Left renal pelvis (tissue), 4 donors: Measurements from ENCODE around the gene PIM3. TPM values are rescaled to one million over a fixed set of nuclear protein-coding genes. Genes with fewer than 3 reads are reported as not detected.

Source experiments
- DNase-seq, 4 donors: peaks; one replicate each; pipeline ENCODE4 v3.0.0-alpha.2; 2013; ENCODE audit warnings: low read depth in 4 of 4, low spot score in 3 of 4
- polyA plus RNA-seq, 4 donors: library from polyadenylated mRNA; unstranded; fragments of 120-200 nt; gene quantifications; one replicate each; pipeline ENCODE4 v1.2.1, GENCODE V29; 2013; ENCODE audit not compliant: insufficient read length in 4 of 4

PIM3 gene
- polyA plus RNA-seq, 4 donors = 13.8 to 26.2 (median 15.3) TPM

DNA sequence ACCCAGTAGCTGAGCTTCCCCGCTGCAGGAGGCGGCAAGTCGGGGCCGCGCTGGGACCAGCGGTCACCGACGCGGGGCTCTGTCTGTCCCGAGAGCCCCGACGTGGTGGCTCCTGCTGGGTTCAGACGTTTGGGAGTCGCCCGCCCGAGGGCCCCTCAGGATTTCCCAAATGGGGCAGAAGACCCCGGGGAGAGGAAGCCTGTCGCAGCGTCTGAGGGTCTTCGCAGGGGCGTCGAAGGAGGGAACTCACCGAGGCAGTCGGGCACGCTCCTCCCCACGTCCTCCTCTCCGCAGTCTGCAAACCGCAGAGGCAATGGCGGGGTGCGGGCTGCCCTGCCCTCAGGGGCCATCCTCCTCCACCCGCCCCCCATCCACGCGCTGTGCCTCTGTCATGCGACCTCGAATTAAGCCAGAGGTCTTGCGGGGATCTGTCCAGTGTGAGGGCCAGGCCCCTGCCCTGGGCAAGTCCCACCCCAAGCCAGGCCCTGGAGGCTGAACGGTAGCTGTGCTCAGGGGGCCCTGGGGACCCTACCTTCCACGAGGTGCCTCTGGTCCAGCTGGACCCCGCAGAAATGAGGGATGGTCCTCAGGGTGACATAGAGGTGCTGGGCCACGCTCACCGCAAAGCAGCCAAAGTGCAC, 39.5 kb downstream of the PIM3 start:
- DNase-seq = no peak

GRCh38 chr22:50000587-50001387, 40.2 kb downstream of the PIM3 start:
- DNase-seq = no peak

- no peak for DNase-seq
Observed at GRCh38 chr22:50001388-50002231, 41.0 kb downstream of the PIM3 start.

- DNase-seq = no peak
Observed at GRCh38 chr22:50002791-50003190, 42.2 kb downstream of the PIM3 start.

GRCh38 chr22:50004918-50005317, 44.3 kb downstream of the PIM3 start:
- DNase-seq = no peak

DNA sequence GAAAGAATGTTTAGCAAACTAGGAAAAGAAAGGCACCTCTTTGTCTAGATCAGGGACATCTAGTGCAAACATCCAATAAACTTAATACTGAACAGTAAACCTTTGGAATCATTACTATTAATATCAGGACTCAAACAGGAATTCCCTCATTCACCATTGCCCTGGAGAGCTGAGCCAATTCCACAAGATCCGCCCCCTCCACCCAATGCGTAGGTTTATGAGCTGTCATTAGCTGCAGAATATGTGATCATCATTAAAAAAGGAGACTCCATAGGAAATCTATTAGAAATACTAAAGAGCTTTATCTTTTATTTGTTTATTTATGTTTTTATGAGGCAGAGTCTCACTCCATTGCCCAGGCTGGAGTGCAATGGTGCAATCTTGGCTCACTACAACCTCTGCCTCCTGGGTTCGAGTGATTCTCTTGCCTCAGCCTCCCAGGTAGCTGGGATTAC, 46.5 kb downstream of the PIM3 start:
- DNase-seq = no peak

GRCh38 chr22:50008151-50009040, 47.8 kb downstream of the PIM3 start:
- no peak for DNase-seq

GRCh38 chr22:50009251-50009650, 48.7 kb downstream of the PIM3 start:
- no peak for DNase-seq

- no peak for DNase-seq
Observed at GRCh38 chr22:50009765-50010675, 49.4 kb downstream of the PIM3 start.

GRCh38 chr22:50010676-50011446, 50.3 kb downstream of the PIM3 start:
- DNase-seq = no peak

DNA sequence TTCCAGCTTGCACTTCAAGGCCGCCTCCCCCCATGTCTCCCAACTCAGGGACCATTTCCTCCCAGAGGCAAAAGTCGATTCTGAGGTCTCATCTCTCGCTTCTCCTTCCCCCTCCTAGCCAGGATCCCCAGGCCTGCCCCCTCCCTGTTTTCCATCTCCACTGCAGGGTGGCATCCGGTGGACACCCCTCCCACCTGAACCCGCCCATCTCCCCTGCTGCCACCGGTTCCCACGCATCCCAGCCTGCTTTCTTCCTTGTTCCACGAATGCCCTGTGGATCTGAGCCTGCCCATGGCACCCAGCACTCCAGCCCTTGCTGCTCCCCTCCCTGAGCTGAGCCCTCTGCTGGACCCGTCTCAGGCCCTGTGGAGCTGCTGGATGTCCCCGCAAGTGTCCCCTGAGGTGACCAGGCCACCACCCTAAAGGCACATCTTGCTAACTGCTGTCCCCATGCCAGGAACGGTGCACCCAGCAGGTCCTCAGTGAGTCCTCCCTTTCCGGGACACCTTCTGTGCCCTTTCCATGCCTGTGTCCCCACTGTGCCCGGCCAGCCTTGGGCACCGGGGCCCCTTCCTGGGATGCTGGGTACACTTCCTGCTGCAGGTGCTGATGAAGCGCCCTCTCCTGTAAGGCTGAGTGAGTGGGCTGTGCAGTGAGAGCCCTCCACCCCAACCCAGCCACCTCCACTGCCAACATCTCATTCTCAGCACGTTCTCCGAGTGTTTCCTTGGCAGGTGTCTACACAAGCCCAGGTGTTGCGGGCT, 51.1 kb downstream of the PIM3 start:
- DNase-seq = no peak

DNA sequence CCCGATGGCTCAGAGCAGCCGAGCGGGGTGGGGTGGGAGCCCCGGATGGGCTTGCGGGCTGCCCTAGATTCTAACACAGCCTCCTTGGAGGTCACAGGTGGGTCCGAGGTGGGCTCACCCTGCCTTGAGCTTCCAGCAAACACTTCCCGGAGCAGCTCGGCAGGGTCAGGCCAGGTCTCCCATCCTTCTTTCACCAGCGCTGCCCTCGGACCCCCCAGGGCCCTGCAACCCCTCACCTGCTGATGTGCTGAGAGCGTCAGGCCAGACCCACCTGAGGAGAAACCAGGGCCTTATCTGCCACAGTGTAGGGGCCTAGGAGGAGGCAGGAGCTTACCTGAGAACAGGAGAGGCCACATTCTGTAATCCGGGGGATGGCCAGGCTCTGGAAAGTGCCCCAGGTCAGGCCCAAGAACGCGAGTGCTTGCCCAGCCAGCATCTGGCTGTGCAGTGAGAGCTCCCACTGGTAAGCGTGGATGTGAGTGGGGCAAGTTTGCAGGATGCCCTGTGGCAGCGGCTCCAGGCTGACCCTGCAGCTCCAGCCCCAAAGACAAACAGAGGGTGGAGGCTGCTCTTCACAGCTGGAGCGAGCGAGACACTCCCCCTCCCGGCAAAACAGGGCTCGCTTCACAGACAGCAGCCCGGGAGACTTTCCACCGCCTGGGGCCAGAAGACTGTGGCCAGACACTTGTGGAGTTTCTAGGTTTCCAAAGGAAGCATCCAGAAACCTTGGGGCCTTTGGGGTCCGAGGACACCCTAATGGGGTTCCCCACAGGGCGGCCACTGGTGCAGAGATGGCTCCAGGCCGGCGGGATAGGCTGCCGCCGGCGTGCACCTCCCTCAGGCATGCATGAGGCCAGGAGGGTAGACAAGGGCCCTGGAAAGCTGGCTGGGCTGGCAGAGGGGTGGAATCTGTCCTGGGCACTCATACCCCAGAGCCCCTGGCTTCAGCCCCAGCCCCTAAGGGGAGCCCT, 51.9 kb downstream of the PIM3 start, which contains the start of gene IL17REL:
Gene IL17REL, minus strand, starts transcription at position 555 of the 971 bp plus-strand sequence. Its CDS starts 119 bp downstream, at position 436.
- no peak for DNase-seq
